Esophagus squamous epithelium (tissue), 4 donors: ENCODE measurements around the gene NHEJ1.

Experiments used
- CTCF ChIP-seq, 6 experiments: fragments of 450-650 bp in 4 of 6; fragments of 200-600 bp in 2 of 6; sonication (generic) in 2 of 6; IDR thresholded peaks; one replicate each; pipeline ENCODE4 v1.5.1; 2016 to 2019; ENCODE audit warnings: antibody characterized with exemption in 6 of 6, mild to moderate bottlenecking in 4 of 6, moderate library complexity in 4 of 6
- POLR2A ChIP-seq, 4 donors: fragments of 450-650 bp; IDR thresholded peaks; one replicate each; pipeline ENCODE4 v1.6.1; 2017; ENCODE audit warnings: antibody characterized with exemption in 4 of 4, mild to moderate bottlenecking in 4 of 4, moderate library complexity in 3 of 4

GRCh38 chr2:219049282-219049681 lies 111.3 kb downstream of the NHEJ1 start:
- no peak for TF ChIP-seq POLR2A (IDR thresholded peaks at IDR 0.05)
- no peak for TF ChIP-seq CTCF (IDR thresholded peaks at IDR 0.05)
